HUDEP-2 (cell line): ENCODE data around the gene IMMP2L.

Experiments used
- DNase-seq, 76 experiments: peaks; one replicate each; lab custom pipeline; 2025; ENCODE audit not compliant: unreplicated experiment in 76 of 76; lab: John Stamatoyannopoulos, UW

IMMP2L gene

GRCh38 chr7:111560773-111561653 is 1.3 kb downstream of the IMMP2L start:
- DNase-seq, result peak in 22 of 76 experiments; percentile 1 to 41 (median 14)

GRCh38 chr7:111558991-111559390 is 3.3 kb downstream of the IMMP2L start:
- DNase-seq, result no peak

- DNase-seq, result no peak
These were observed 5.3 kb downstream of the IMMP2L start for GRCh38 chr7:111556977-111557376.

DNA sequence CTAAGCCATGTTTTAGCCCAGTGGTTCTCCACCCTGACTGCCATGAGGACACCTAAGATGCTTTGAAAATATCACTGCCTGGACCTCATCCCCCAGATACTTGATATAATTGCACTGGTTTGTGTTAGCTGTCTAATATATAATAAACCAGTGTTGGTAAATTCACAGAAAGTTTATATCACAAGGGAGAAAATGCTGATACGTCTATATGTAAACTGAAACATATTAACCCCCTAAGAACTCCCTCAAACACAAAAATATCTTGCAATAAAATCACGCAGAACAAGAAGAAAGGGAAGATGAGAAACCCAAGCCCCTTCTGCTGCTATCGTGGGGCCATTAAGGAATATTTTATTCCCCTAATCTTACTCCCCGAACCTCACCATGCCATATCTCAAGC is 8.2 kb downstream of the IMMP2L start:
- DNase-seq, result no peak

- no peak for DNase-seq
These were observed 21.2 kb downstream of the IMMP2L start for GRCh38 chr7:111541067-111541466.

DNA sequence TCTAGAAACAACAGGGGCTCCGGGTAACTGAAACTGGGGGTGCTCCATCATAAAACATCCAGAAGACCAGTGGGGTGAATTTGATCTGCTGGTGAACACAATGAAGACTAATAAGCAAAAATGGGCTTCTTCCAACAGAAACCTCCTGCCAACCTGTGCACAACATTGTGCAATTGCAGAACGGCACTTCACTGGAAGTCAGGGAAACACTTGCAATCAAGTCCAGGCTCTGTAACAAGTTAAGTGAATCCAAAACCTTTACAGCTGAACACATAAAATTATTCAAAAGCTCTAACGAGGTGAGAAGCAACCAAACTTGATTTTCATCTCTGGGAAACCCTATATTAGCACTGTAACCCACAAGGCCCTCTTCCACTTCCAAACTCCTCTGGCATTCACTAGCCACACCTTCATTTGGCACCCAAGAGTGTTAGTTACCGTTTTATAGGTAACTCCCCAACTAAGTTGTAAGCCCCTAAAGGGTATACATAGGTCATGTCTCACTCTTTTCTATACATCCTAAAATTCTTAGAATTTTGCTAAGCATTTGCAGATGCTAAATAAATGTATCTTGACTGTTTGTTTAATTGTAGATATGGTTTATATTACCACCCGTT is 22.0 kb downstream of the IMMP2L start:
- no peak for DNase-seq

GRCh38 chr7:111537134-111537533 is 25.2 kb downstream of the IMMP2L start:
- no peak for DNase-seq

- DNase-seq, result no peak
These were observed 27.0 kb downstream of the IMMP2L start for GRCh38 chr7:111535142-111535870.

DNA sequence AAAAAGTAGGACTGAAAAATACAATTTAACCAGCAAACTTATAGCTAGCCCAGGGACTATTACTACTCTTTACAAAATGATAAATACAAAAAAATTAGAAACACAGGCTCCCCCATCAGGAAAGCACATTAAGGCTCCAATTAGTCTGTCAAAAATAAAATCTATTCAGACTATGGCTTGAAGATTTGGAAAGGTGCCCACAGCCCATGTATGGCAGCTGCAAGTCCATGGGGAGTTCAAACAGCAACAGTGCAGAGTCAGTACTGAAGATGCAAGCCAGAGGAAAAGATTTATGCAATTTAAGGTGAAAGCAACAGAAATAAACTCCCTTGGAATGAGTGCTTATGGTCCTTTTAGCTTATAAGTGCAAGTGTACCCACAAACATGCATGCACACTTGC is 29.7 kb downstream of the IMMP2L start:
- DNase-seq, result no peak

DNA sequence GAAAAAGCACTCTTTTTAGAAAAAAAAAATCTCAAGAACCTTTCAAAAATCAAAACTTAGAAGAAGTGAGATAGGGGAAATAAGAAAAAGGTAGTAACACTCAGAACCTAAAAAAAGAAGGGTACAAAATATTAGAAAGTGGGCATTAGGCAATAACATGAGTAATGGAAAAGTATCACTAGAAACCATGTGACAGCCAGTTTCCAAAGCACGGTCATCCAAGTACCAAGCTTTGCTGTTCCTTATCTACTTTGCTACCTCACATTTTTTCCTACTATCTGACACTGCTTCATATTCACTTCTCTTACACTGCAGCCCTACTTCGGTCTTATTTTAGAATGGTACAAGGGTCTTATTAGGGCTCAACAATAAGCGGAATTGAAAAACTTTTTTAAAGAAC is 30.3 kb downstream of the IMMP2L start:
- DNase-seq, result peak in 4 of 76 experiments; percentile 1 to 15 (median 9)

- DNase-seq, result no peak
These were observed 32.0 kb downstream of the IMMP2L start for GRCh38 chr7:111530356-111530668.

DNA sequence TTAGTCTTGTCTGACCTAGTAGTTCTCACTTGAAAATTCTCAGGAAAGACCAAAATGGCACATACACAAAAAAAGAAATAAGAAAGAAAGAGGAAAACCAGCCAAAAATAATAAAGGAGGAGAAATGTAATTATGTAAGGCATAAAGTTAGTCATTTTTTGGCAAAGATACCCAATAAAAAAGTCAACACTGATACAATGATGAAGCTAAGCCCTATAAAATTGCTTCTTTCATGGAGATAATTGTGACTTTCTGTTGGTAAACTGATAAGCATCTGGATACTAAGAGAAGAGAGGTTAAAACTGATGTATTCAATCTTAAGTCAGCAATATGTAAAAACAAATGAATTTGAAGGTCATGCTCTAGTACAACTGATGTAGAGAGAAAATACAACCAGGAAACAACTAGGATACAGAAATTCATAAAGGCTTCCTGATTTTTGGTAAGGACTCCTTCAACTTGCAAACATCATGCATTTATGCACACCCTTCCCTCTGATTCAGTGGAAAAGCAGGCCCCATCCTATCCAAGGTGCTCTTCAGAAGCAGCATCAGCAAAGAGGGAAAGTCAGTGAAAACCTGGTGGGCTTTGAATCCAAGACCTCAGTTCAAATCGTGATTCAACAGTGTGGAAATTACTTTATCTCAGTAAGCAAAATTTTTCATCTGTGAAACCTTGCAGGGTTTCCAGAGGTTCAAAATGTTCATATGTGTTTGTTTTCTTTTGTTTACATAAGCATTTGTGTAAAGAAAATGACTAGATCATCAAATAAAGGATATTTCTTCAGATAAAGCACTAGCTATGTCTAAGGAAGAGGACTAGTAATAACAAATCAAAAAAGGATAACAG is 32.6 kb downstream of the IMMP2L start:
- no peak for DNase-seq

GRCh38 chr7:111528331-111528730 is 34.0 kb downstream of the IMMP2L start:
- DNase-seq, result no peak

GRCh38 chr7:111527545-111527944 is 34.7 kb downstream of the IMMP2L start:
- DNase-seq, result peak in 6 of 76 experiments; percentile 2 to 19 (median 10)

DNA sequence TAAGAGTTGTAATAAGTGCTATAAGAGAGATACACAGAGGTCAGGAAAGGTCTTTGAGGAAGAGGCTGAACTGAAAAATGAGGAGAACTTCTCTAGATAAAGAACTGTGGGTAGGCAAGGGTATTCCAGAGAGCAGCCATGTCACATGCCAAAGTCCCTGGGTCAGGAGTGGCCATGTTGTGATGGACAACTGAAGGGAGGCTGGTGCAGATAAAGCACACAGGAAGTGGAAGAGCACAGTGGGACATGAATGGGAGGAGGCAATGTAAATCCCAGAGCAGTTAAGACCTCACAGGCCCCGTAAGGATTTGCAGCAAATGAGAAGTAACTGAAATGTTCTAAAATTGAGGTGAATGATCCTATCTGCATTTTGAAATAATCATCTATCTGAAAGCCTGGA is 37.2 kb downstream of the IMMP2L start:
- no peak for DNase-seq

GRCh38 chr7:111521660-111522059 is 40.6 kb downstream of the IMMP2L start:
- no peak for DNase-seq

- no peak for DNase-seq
These were observed 44.0 kb downstream of the IMMP2L start for GRCh38 chr7:111518264-111518663.

GRCh38 chr7:111517549-111517951 is 44.7 kb downstream of the IMMP2L start:
- DNase-seq, result no peak

DNA sequence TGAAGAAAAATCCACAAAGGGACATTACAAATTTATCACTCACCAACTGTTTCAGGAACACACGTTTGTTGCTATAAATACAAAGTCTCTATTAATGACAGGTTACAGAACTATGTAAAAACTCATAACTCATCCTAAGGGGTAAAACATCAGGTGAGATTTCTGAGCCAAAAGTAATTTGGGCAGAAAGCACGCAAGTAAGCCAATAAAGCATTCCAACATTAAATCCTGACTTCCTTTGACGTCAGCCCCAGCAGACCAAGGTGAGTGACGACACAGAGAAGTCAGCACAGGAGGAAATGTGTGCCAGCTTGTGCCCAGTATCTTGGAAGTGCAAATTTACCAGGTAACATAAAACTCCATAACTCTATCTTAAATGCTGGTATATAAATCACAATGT is 45.7 kb downstream of the IMMP2L start:
- no peak for DNase-seq

GRCh38 chr7:111513566-111513965 is 48.7 kb downstream of the IMMP2L start:
- no peak for DNase-seq

DNA sequence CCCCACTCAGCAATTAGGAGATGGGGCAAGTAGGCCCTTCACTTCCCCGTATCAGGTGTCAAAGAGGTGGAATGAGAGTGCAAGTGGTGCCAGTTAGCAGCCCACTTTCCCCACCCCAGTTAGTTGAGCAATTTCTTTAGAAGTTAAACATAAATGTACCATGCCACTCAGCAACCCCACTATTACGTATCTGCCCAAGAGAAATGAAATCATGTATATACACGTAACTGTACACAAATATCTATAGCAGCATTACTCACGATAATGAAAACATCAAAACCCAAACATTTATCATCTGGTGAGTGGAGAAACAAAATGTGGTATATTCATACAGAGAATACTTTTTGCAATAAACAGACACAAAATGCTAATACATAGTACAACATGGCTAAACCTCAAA is 50.4 kb downstream of the IMMP2L start:
- DNase-seq, result no peak
